Endothelial cell of umbilical vein (primary cell): ENCODE data around the gene RPS14.

Experiments
- CTCF ChIP-seq, 2 donors: IDR thresholded peaks; 1 replicate in 1 of 2; 2 replicates in 1 of 2; pipeline ENCODE4 v1.5.1; 2011; ENCODE audit warnings: low read length in 2 of 2, mild to moderate bottlenecking in 2 of 2, moderate library complexity in 2 of 2, control low read depth in 1 of 2, inconsistent platforms in 1 of 2, low read depth in 1 of 2; ENCODE audit not compliant: insufficient read depth in 1 of 2; ENCODE audit errors: extremely low read depth in 1 of 2
- POLR2A ChIP-seq: IDR thresholded peaks from 2 replicates; pipeline ENCODE4 v1.6.1; 2012; ENCODE audit warnings: low read depth, mild to moderate bottlenecking, control low read depth, low read length
- POLR2AphosphoS5 ChIP-seq: IDR thresholded peaks from 2 replicates; pipeline ENCODE4 v1.6.1; 2012; ENCODE audit warnings: low read depth, mild to moderate bottlenecking, control low read depth, low read length, moderate library complexity; ENCODE audit not compliant: insufficient read depth

- TF ChIP-seq CTCF (IDR thresholded peaks at IDR 0.05; ENCODE audit: extremely low read depth in 1 of 2, insufficient read depth in 1 of 2, low read depth in 1 of 2, low read length in 2 of 2) (no peak), POLR2A (no peak), POLR2AphosphoS5 (no peak)
Observed at GRCh38 chr5:150490754-150491153, 41.2 kb upstream of the RPS14 start.
